Caco-2 (cell line): ENCODE results near the gene NUP205. TPM values are rescaled to one million over a fixed set of nuclear protein-coding genes. Genes with fewer than 3 reads are reported as not detected.

ENCODE experiments used
- BruUV-seq: library from RNA; stranded (reverse); fragments of 400-500 nt; replicated peaks from 2 replicates; lab custom pipeline; 2021; lab: Mats Ljungman, UMichigan
- CTCF ChIA-PET: fragments of 300-600 bp; sonication (Branson Sonifier 250); formaldehyde crosslinking; loops from one replicate; lab custom pipeline; 2022; ENCODE audit warnings: antibody characterized with exemption; lab: Charles Lee
- POLR2A ChIA-PET: fragments of 300-600 bp; sonication (Branson Sonifier 250); formaldehyde crosslinking; loops from one replicate; lab custom pipeline; 2022; ENCODE audit warnings: antibody characterized with exemption; lab: Charles Lee
- DNase-seq, 2 experiments: peaks; one replicate each; pipeline versions ENCODE4 v3.0.0 to v3.0.0-alpha.2; 2020 to 2022
- H3K27me3 ChIP-seq: replicated peaks from 2 replicates; pipeline ENCODE4 v1.6.0; 2011; ENCODE audit warnings: low read length; ENCODE audit not compliant: control insufficient read depth, insufficient read depth
- H3K36me3 ChIP-seq: 2 replicates; pipeline ENCODE4 v1.5.1; 2011; ENCODE audit warnings: low read length; ENCODE audit not compliant: control insufficient read depth, insufficient read depth
- H3K4me1 ChIP-seq: fragments of 250-450 bp; sonication (Bioruptor Pico); 2 replicates; pipeline ENCODE4 v1.5.1; 2020; ENCODE audit warnings: mild to moderate bottlenecking
- H3K4me3 ChIP-seq: 2 replicates; pipeline ENCODE4 v1.5.1; 2011; ENCODE audit warnings: low read depth, mild to moderate bottlenecking, control low read depth, low read length
- H3K9me3 ChIP-seq: fragments of 250-450 bp; sonication (Bioruptor Pico); 2 replicates; pipeline ENCODE4 v1.5.1; 2020; ENCODE audit warnings: mild to moderate bottlenecking, moderate library complexity
- H3K27ac Mint-ChIP-seq: one replicate; pipeline ENCODE4 v1.8.0; 2022; ENCODE audit warnings: mixed read lengths; ENCODE audit not compliant: unreplicated experiment
- H3K27me3 Mint-ChIP-seq: one replicate; pipeline ENCODE4 v1.8.0; 2022; ENCODE audit warnings: mixed read lengths; ENCODE audit not compliant: insufficient read depth, unreplicated experiment
- H3K36me3 Mint-ChIP-seq: one replicate; pipeline ENCODE4 v1.8.0; 2022; ENCODE audit warnings: mild to moderate bottlenecking, mixed read lengths; ENCODE audit not compliant: insufficient read depth, unreplicated experiment
- H3K4me1 Mint-ChIP-seq: one replicate; pipeline ENCODE4 v1.8.0; 2022; ENCODE audit warnings: low read depth, mixed read lengths; ENCODE audit not compliant: unreplicated experiment
- H3K4me3 Mint-ChIP-seq: one replicate; pipeline ENCODE4 v1.8.0; 2022; ENCODE audit warnings: mild to moderate bottlenecking, moderate library complexity, mixed read lengths; ENCODE audit not compliant: unreplicated experiment
- H3K9me3 Mint-ChIP-seq: one replicate; pipeline ENCODE4 v1.8.0; 2022; ENCODE audit warnings: mixed read lengths; ENCODE audit not compliant: unreplicated experiment
- intact Hi-C: fragments of 100-400 bp; cut with micrococcal nuclease; formaldehyde crosslinking; loops from one replicate; pipeline ENCODE4 v1.10.0; 2022; ENCODE audit not compliant: unreplicated experiment
- total RNA-seq: library from RNA; stranded (reverse); gene quantifications from 2 replicates; pipeline ENCODE4 v1.2.3, GENCODE V29; 2022
- TF ChIP-seq, protein P1 (sequence below), 2 experiments: fragments of 200-600 bp in 1 of 2; IDR thresholded peaks; 1 replicate in 1 of 2; 2 replicates in 1 of 2; pipeline versions ENCODE4 v1.5.1 to v1.8.0; 2011 to 2022; ENCODE audit warnings: antibody characterized with exemption in 1 of 2, control low read depth in 1 of 2, inconsistent platforms in 1 of 2, low read depth in 1 of 2, low read length in 1 of 2, mild to moderate bottlenecking in 1 of 2, moderate library complexity in 1 of 2; ENCODE audit not compliant: insufficient read depth in 1 of 2, severe bottlenecking in 1 of 2, unreplicated experiment in 1 of 2

Gene NUP205
- total RNA-seq, 1 experiment from 2014 or later, result 115 TPM

DNA sequence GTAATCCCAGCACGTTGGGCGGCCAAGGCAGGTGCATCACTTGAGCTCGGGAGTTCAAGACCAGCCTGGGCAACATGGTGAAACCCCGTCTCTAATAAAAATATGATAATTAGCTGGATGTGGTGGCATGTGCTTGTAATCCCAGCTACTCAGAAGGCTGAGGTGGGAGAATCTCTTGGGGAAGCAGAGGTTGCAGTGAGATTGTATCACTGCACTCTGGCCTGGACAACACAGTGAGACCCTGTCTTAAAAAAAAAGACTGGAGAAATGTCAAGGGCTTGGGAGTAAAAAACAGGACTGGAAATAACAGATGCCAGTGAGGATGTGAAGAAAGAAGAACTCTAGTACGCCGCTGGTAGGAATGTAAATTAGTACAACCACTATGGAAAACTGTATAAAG is 16.7 kb upstream of the NUP205 start:
- no peak overlapping the region for H3K4me3 ChIP-seq
- Mint-ChIP-seq H3K27me3 (peaks cover 3% of the 10 kb centered on the region), H3K36me3 (peaks cover 5% of the 10 kb centered on the region), H3K4me1 (peaks cover 4% of the 10 kb centered on the region), H3K27ac (no peak overlapping the region), H3K9me3 (no peaks in the 10 kb centered on the region), H3K4me3 (no peak overlapping the region)
- no peaks in the 10 kb centered on the region for H3K4me1 ChIP-seq
- ChIA-PET POLR2A (no interaction called here), CTCF (no interaction called here)
- intact Hi-C loops, result no loop called here
- no peaks in the 10 kb centered on the region for H3K27me3 ChIP-seq
- H3K36me3 ChIP-seq, result no peaks in the 10 kb centered on the region
- TF ChIP-seq, protein P1, sequence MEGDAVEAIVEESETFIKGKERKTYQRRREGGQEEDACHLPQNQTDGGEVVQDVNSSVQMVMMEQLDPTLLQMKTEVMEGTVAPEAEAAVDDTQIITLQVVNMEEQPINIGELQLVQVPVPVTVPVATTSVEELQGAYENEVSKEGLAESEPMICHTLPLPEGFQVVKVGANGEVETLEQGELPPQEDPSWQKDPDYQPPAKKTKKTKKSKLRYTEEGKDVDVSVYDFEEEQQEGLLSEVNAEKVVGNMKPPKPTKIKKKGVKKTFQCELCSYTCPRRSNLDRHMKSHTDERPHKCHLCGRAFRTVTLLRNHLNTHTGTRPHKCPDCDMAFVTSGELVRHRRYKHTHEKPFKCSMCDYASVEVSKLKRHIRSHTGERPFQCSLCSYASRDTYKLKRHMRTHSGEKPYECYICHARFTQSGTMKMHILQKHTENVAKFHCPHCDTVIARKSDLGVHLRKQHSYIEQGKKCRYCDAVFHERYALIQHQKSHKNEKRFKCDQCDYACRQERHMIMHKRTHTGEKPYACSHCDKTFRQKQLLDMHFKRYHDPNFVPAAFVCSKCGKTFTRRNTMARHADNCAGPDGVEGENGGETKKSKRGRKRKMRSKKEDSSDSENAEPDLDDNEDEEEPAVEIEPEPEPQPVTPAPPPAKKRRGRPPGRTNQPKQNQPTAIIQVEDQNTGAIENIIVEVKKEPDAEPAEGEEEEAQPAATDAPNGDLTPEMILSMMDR (IDR thresholded peaks at IDR 0.05; ENCODE audit: insufficient read depth in 1 of 2, low read depth in 1 of 2, low read length in 1 of 2, severe bottlenecking in 1 of 2, unreplicated experiment in 1 of 2), result no peak
- no TSS peak for BruUV-seq
- H3K9me3 ChIP-seq, result 0 out of 2 replicates have a peak, but pooled peaks cover 3% of the 10 kb centered on the region
- DNase-seq, result no peak

DNA sequence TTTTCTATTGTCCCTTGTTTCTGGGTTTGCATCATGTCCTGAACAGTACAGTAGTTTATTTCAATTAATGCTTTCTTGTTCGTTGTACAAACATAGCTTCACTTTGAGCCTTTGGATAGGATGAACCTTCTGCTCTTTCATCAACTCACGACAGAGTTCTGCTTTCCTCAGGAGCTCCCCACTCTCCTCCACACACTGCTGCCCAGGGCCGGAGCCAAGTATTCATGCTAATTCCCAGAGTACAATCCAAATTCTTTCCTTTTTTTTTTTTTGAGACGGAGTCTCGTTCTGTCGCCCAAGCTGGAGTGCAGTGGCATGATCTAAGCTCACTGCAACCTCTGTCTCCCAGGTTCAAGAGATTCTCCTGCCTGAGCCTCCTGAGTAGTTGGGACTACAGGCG is 7.5 kb upstream of the NUP205 start:
- POLR2A ChIA-PET, result no interaction called here
- Mint-ChIP-seq H3K27me3 (peaks cover 2% of the 10 kb centered on the region), H3K36me3 (no peaks in the 10 kb centered on the region), H3K9me3 (no peaks in the 10 kb centered on the region), H3K27ac (no peak overlapping the region), H3K4me3 (no peak overlapping the region), H3K4me1 (no peaks in the 10 kb centered on the region)
- Histone ChIP-seq H3K9me3 (0 out of 2 replicates have a peak, but pooled peaks cover 3% of the 10 kb centered on the region), H3K4me1 (peaks cover 6% of the 10 kb centered on the region; the same call in 1 of the 2 replicates), H3K4me3 (no peak overlapping the region), H3K27me3 (no peaks in the 10 kb centered on the region), H3K36me3 (no peaks in the 10 kb centered on the region)
- TF ChIP-seq, protein P1 (IDR thresholded peaks at IDR 0.05; ENCODE audit: insufficient read depth in 1 of 2, low read depth in 1 of 2, low read length in 1 of 2, severe bottlenecking in 1 of 2, unreplicated experiment in 1 of 2), result no peak
- CTCF ChIA-PET, result no interaction called here
- DNase-seq, result no peak
- BruUV-seq, result no TSS peak
- intact Hi-C loops, result no loop called here

DNA sequence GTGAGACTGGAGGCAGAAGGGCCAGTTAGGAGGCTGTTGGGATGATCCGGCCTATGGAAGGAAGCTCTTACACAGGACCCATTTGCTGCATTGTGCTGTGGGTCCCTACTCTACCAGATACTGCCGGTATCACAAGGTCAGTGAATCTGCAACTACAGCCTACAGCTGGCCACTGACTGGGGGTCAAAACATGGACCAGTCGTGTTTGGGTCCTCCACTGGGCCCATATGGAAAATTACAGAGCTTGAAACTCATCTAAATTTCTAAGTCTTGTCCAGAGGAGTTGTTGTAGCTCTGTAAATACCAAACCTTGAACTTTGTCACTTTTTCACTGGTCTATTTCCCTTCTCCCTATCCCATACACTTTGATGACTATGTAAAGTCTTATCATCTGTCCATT is 5.6 kb upstream of the NUP205 start:
- Histone ChIP-seq H3K36me3 (no peaks in the 10 kb centered on the region), H3K4me1 (peaks cover 6% of the 10 kb centered on the region; the same call in 1 of the 2 replicates), H3K4me3 (no peak overlapping the region), H3K9me3 (no peaks in the 10 kb centered on the region), H3K27me3 (no peaks in the 10 kb centered on the region)
- H3K4me3 Mint-ChIP-seq, result no peak overlapping the region
- POLR2A ChIA-PET, result no interaction called here
- H3K27ac Mint-ChIP-seq, result no peak overlapping the region
- intact Hi-C loops, result no loop called here
- H3K4me1 Mint-ChIP-seq, result no peaks in the 10 kb centered on the region
- TF ChIP-seq, protein P1 (IDR thresholded peaks at IDR 0.05; ENCODE audit: insufficient read depth in 1 of 2, low read depth in 1 of 2, low read length in 1 of 2, severe bottlenecking in 1 of 2, unreplicated experiment in 1 of 2), result no peak
- H3K9me3 Mint-ChIP-seq, result no peaks in the 10 kb centered on the region
- H3K36me3 Mint-ChIP-seq, result no peaks in the 10 kb centered on the region
- peaks cover 4% of the 10 kb centered on the region for H3K27me3 Mint-ChIP-seq
- CTCF ChIA-PET, result no interaction called here
- no peak for DNase-seq
- BruUV-seq, result no TSS peak
